ENCODE results near the gene MOV10L1.

The MOV10L1 gene

DNA sequence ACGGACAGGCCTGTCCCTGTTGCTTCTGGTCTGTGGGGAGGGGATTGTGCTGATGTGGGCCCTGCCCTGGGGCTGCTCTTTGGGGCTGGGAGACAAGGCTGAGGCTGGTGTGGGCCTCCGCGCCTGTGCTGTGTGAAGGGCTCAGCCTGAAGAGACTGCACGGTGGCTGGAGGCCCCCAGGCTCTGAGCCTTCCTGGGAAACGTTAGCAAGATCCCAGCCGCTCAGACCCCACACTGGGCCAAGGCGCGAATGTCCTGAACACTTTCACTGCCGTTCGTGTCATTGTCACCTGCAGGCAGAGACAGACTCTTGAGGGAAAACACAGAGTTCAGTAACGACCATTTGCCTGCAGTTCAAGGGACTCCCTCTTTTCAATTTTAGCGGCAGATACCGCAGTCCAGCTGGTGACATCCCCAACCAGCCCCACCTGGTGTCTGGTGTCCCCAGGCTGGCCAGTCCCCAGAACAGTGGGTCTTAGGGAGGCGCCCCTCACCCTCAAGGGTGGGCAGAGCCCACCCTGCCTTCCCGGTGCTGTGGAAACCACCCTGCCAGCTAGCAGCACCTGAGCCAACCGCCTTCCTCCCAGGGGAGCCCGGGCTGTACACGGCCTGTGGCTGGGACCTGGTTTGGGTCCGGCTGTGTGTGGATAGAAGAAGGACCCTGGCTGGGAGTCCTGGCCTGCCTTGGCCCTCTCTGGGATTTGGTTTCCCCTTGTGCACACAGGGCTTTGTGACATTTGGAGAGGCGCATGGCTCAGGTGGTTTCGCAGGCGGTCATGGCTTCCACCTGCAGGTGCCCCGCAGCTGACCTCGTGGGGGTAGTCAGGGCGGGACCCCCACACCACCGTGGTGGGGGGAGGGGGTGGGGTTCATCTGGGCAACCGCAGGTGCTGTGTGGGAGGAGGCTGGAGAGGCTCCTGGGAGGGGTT, 86.4 kb downstream of the MOV10L1 start:
- no peak for DNase-seq (ENCODE audit: low read depth)

DNA sequence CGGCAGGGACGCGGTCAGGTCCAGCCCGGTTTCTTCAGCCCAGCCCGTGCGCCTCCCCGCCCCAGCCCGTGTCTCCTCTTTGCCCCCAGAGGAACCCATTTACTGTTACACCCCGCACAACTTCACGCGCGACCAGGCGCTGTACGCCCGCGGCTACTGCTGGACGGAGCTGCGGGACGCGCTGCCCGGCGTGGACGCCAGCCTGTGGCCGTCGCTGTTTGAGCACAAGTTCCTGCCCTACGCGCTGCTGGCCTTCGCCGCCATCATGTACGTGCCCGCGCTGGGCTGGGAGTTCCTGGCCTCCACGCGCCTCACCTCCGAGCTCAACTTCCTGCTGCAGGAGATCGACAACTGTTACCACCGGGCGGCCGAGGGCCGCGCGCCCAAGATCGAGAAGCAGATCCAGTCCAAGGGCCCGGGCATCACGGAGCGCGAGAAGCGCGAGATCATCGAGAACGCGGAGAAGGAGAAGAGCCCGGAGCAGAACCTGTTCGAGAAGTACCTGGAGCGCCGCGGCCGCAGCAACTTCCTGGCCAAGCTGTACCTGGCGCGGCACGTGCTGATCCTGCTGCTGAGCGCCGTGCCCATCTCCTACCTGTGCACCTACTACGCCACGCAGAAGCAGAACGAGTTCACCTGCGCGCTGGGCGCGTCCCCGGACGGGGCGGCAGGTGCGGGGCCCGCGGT, 87.2 kb downstream of the MOV10L1 start:
- no peak for DNase-seq (ENCODE audit: low read depth)
- TF ChIP-seq, protein P1, sequence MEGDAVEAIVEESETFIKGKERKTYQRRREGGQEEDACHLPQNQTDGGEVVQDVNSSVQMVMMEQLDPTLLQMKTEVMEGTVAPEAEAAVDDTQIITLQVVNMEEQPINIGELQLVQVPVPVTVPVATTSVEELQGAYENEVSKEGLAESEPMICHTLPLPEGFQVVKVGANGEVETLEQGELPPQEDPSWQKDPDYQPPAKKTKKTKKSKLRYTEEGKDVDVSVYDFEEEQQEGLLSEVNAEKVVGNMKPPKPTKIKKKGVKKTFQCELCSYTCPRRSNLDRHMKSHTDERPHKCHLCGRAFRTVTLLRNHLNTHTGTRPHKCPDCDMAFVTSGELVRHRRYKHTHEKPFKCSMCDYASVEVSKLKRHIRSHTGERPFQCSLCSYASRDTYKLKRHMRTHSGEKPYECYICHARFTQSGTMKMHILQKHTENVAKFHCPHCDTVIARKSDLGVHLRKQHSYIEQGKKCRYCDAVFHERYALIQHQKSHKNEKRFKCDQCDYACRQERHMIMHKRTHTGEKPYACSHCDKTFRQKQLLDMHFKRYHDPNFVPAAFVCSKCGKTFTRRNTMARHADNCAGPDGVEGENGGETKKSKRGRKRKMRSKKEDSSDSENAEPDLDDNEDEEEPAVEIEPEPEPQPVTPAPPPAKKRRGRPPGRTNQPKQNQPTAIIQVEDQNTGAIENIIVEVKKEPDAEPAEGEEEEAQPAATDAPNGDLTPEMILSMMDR (conservative IDR thresholded peaks at IDR 0.05; ENCODE audit: low read length) = no peak
- no peak overlapping the region for H3K4me3 ChIP-seq (ENCODE audit: low read length)

More for the DNA sequence above, 86.4 kb downstream of the MOV10L1 start:
- no peak overlapping the region for H3K4me3 ChIP-seq (ENCODE audit: low read length)
- TF ChIP-seq, protein P1 (conservative IDR thresholded peaks at IDR 0.05; ENCODE audit: low read length) = no peak

DNA sequence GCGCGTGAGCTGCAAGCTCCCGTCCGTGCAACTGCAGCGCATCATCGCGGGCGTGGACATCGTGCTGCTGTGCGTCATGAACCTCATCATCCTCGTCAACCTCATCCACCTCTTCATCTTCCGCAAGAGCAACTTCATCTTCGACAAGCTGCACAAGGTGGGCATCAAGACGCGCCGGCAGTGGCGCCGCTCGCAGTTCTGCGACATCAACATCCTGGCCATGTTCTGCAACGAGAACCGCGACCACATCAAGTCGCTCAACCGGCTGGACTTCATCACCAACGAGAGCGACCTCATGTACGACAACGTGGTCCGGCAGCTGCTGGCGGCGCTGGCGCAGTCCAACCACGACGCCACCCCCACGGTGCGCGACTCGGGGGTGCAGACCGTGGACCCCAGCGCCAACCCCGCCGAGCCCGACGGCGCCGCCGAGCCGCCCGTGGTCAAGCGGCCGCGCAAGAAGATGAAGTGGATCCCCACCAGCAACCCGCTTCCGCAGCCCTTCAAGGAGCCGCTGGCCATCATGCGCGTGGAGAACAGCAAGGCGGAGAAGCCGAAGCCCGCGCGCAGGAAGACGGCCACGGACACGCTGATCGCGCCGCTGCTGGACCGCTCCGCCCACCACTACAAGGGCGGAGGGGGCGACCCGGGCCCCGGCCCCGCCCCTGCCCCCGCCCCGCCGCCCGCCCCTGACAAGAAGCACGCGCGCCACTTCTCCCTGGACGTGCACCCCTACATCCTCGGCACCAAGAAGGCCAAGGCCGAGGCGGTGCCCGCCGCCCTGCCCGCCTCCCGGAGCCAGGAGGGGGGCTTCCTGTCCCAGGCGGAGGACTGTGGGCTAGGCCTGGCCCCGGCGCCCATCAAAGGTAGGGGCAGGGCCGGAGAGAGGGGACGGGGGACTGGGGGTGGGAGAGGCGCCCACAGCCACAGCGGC, 88.0 kb downstream of the MOV10L1 start:
- TF ChIP-seq, protein P1 (conservative IDR thresholded peaks at IDR 0.05; ENCODE audit: low read length) = no peak
- H3K4me3 ChIP-seq (ENCODE audit: low read length) = no peak overlapping the region
- no peak for DNase-seq (ENCODE audit: low read depth)

DNA sequence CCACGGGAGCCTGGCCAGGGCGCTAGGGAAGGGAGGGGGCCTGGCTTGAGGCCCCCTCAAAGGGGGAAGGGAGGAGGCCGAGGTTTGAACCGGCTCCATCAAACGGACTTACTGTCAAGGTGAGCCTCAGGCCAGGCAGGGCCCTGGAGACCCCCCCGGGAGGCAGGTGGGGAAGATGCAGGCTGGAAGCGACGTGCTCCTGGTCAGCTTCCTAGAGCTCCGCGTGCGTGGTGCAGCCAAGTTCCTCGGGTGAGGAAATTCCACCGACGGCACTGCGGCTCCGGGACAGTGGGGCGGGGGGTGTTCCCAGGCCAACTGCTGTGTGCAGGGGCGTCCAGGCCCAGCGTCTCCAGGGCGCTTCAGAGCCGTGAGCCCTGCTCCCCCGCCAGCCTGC, 88.7 kb downstream of the MOV10L1 start:
- no peak for DNase-seq (ENCODE audit: low read depth)
- no peak overlapping the region for H3K4me3 ChIP-seq (ENCODE audit: low read length)
- TF ChIP-seq, protein P1 (conservative IDR thresholded peaks at IDR 0.05; ENCODE audit: low read length) = no peak

DNA sequence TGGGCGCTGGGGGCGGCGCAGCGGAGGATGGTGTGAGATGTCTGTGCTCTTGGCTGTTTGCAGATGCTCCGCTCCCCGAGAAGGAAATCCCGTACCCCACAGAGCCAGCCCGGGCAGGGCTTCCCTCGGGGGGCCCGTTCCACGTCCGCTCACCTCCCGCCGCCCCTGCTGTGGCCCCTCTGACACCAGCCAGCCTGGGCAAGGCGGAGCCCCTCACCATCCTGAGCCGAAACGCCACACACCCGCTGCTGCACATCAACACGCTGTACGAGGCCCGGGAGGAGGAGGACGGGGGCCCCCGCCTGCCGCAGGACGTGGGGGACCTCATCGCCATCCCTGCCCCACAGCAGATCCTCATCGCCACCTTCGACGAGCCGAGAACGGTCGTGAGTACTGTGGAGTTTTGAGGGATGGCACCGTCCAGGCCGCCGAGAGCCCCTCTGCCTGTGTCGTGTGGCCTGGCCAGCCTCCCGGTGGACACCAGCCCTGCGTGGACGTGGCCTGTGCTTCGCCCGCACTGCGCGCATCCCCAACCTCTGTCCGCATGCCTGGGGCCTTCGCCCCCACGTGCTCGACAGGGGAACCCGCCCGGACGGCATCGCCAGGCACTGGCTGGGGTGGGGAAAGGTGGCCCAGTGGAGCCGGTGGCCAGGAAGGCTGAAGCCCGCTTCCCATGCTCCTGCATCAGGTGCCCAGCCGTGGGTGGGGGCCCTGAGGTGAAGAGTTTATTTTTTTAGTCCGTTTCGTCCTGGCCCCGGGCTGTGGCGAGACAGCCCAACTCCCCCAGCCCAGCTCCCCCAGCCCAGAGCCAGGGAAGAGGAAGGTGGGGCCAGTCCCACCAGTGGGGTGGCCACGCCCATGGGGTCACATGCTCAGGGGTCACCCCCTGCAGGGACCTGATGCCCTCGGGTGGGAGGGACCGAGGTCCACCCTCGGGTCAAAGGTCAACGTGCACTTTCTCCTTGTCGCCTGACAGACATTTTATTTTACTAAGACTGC, 89.4 kb downstream of the MOV10L1 start:
- no peak overlapping the region for H3K4me3 ChIP-seq (ENCODE audit: low read length)
- TF ChIP-seq, protein P1 (conservative IDR thresholded peaks at IDR 0.05; ENCODE audit: low read length) = no peak
- DNase-seq (ENCODE audit: low read depth) = no peak

Measured in AG10803 (cell line).